GM12878 (cell line): ENCODE results near the gene PUSL1. TPM values are rescaled to one million over a fixed set of nuclear protein-coding genes. Genes with fewer than 3 reads are reported as not detected.

Experiments
- ATAC-seq: fragments of 200-7000 bp; cut with Tn5 transposase; 3 replicates; pipeline ENCODE4 v1.9.1; 2020; ENCODE audit warnings: mild to moderate bottlenecking, moderate library complexity
- BruUV-seq: library from RNA; stranded (reverse); fragments of 400-500 nt; replicated peaks from 2 replicates; lab custom pipeline; 2021; lab: Mats Ljungman, UMichigan
- CTCF ChIA-PET: fragments of 300-600 bp; sonication (Branson Sonifier 250); formaldehyde crosslinking; extraction: SDS; loops from one replicate; lab custom pipeline; 2021; ENCODE audit warnings: inconsistent platforms; lab: Yijun Ruan, JAX
- POLR2A ChIA-PET: fragments of 350-600 bp; formaldehyde crosslinking; extraction: SDS; loops from one replicate; lab custom pipeline; 2021; ENCODE audit warnings: inconsistent platforms; lab: Charles Lee
- RAD21 ChIA-PET: fragments of 300-600 bp; sonication (Branson Sonifier 250); formaldehyde crosslinking; loops from one replicate; lab custom pipeline; 2023; ENCODE audit warnings: antibody characterized with exemption; ENCODE audit not compliant: unreplicated experiment; lab: Charles Lee
- SMC1A ChIA-PET: fragments of 300-600 bp; sonication (Branson Sonifier 250); formaldehyde crosslinking; loops from one replicate; lab custom pipeline; 2023; ENCODE audit not compliant: unreplicated experiment, uncharacterized antibody; lab: Charles Lee
- DNase-seq: peaks from one replicate; pipeline ENCODE4 v3.0.0-alpha.2; 2011; ENCODE audit warnings: low read depth, low spot score
- FAIRE-seq: peaks from 3 replicates; lab custom pipeline; 2011; peaks lifted over from hg19 to GRCh38; lab: Jason Lieb, UNC
- H2AFZ ChIP-seq: 2 replicates; pipeline ENCODE4 v1.6.0; 2011; ENCODE audit warnings: low read depth, low read length, control low read depth; ENCODE audit not compliant: control insufficient read depth
- H3K27ac ChIP-seq: 2 replicates; pipeline ENCODE4 v1.5.1; 2011; ENCODE audit warnings: control low read depth; ENCODE audit not compliant: control insufficient read depth, insufficient read depth
- H3K27me3 ChIP-seq, 2 experiments: replicated peaks in 1 of 2; 2 replicates each; pipeline versions ENCODE4 v1.6.0 to v1.6.1; 2011; ENCODE audit warnings: low read length in 1 of 2; ENCODE audit not compliant: control insufficient read depth in 2 of 2, insufficient read depth in 2 of 2
- H3K36me3 ChIP-seq, 2 experiments: 2 replicates each; pipeline ENCODE4 v1.5.1; 2011; ENCODE audit warnings: low read length in 1 of 2; ENCODE audit not compliant: control insufficient read depth in 2 of 2, insufficient read depth in 2 of 2
- H3K4me1 ChIP-seq: 2 replicates; pipeline ENCODE4 v1.6.1; 2011; ENCODE audit warnings: mild to moderate bottlenecking, low read length, moderate library complexity, mixed read lengths; ENCODE audit not compliant: control insufficient read depth, insufficient read depth
- H3K4me2 ChIP-seq: 2 replicates; pipeline ENCODE4 v1.6.0; 2011; ENCODE audit warnings: control low read depth; ENCODE audit not compliant: control insufficient read depth, insufficient read depth
- H3K4me3 ChIP-seq: fragments of 200-600 bp; sonication (generic); 2 replicates; pipeline ENCODE4 v1.5.1; 2016
- H3K79me2 ChIP-seq: 2 replicates; pipeline ENCODE4 v1.6.0; 2011; ENCODE audit warnings: low read length; ENCODE audit not compliant: control insufficient read depth, insufficient read depth
- H3K9ac ChIP-seq: 2 replicates; pipeline ENCODE4 v1.8.0; 2011; ENCODE audit warnings: low read length, control low read depth, mixed read lengths; ENCODE audit not compliant: control insufficient read depth, insufficient read depth
- H3K9me3 ChIP-seq: replicated peaks from 3 replicates; pipeline ENCODE4 v1.5.1; 2011; ENCODE audit warnings: mild to moderate bottlenecking, low read length; ENCODE audit not compliant: control insufficient read depth, insufficient read depth
- H4K20me1 ChIP-seq: 2 replicates; pipeline ENCODE4 v1.6.0; 2011; ENCODE audit not compliant: control insufficient read depth, insufficient read depth
- BACH1 ChIP-seq: fragments of 450-650 bp; IDR thresholded peaks from 2 replicates; pipeline ENCODE4 v1.6.1; 2017; ENCODE audit warnings: mild to moderate bottlenecking, borderline replicate concordance
- CBX3 ChIP-seq: fragments of 200-600 bp; sonication (generic); IDR thresholded peaks from 2 replicates; pipeline ENCODE4 v1.6.1; 2016; ENCODE audit warnings: low read depth, borderline replicate concordance
- CHD1 ChIP-seq: IDR thresholded peaks from 2 replicates; pipeline ENCODE4 v1.6.1; 2012; ENCODE audit warnings: low read depth, low read length, improper control_type of control experiment
- CREM ChIP-seq: IDR thresholded peaks from 2 replicates; pipeline ENCODE4 v1.6.1; 2014; ENCODE audit warnings: antibody characterized with exemption, low read depth
- FOXM1 ChIP-seq: IDR thresholded peaks from 2 replicates; pipeline ENCODE4 v1.6.1; 2012; ENCODE audit warnings: low read depth, mild to moderate bottlenecking, inconsistent platforms, low read length, moderate library complexity
- LARP7 ChIP-seq: fragments of 450-650 bp; IDR thresholded peaks from 2 replicates; pipeline ENCODE4 v1.6.1; 2017; ENCODE audit warnings: mild to moderate bottlenecking
- MEF2B ChIP-seq: fragments of 450-650 bp; IDR thresholded peaks from 2 replicates; pipeline ENCODE4 v1.6.1; 2018; ENCODE audit warnings: mild to moderate bottlenecking, moderate library complexity; ENCODE audit not compliant: partially characterized antibody, poor library complexity, severe bottlenecking
- NFIC ChIP-seq: IDR thresholded peaks from 2 replicates; pipeline ENCODE4 v1.6.1; 2012; ENCODE audit warnings: low read depth, mild to moderate bottlenecking, inconsistent platforms, low read length, moderate library complexity
- POU2F2 ChIP-seq: IDR thresholded peaks from 3 replicates; pipeline ENCODE4 v1.6.1; 2011; ENCODE audit warnings: low read depth, mild to moderate bottlenecking, low read length, borderline replicate concordance
- RB1 ChIP-seq: fragments of 450-650 bp; formaldehyde crosslinking; IDR thresholded peaks from 2 replicates; pipeline ENCODE4 v1.6.1; 2017; ENCODE audit warnings: mild to moderate bottlenecking, borderline replicate concordance
- SMAD1 ChIP-seq: fragments of 450-650 bp; IDR thresholded peaks from 2 replicates; pipeline ENCODE4 v1.6.1; 2018; ENCODE audit warnings: mild to moderate bottlenecking, low read depth; ENCODE audit not compliant: partially characterized antibody
- SMARCA5 ChIP-seq: fragments of 450-650 bp; IDR thresholded peaks from 2 replicates; pipeline ENCODE4 v1.6.1; 2017; ENCODE audit warnings: mild to moderate bottlenecking
- SMC3 ChIP-seq: IDR thresholded peaks from 2 replicates; pipeline ENCODE4 v1.6.1; 2011; ENCODE audit warnings: low read length, improper control_type of control experiment, borderline replicate concordance
- TAF1 ChIP-seq: IDR thresholded peaks from 2 replicates; pipeline ENCODE4 v1.6.1; 2011; ENCODE audit warnings: mild to moderate bottlenecking, low read depth, low read length, borderline replicate concordance
- ZNF217 ChIP-seq: fragments of 450-650 bp; IDR thresholded peaks from 2 replicates; pipeline ENCODE4 v1.6.1; 2017; ENCODE audit warnings: antibody characterized with exemption, mild to moderate bottlenecking
- WGBS: methylation state at CpG from one replicate; pipeline ENCODE4 v1.1.6; 2016; ENCODE audit warnings: low lambda C conversion rate; ENCODE audit not compliant: insufficient replicate concordance, insufficient coverage; ENCODE audit errors: missing lambda C conversion rate; 5-methylcytosine and 5-hydroxymethylcytosine counted together
- in situ Hi-C: fragments of 300-500 bp; cut with MboI; formaldehyde crosslinking; loops from 9 replicates; pipeline ENCODE4 v1.14.3; 2018; ENCODE audit warnings: mixed read lengths
- intact Hi-C: fragments of 100-400 bp; cut with micrococcal nuclease; formaldehyde crosslinking; loops from one replicate; pipeline ENCODE4 v1.14.2; 2022; ENCODE audit not compliant: unreplicated experiment
- polyA plus RNA-seq, 11 experiments: library from polyadenylated mRNA; depleted of rRNA in 4 of 11; unstranded in 6 of 11; stranded (reverse) in 5 of 11; fragments of >200 nt; fragmentation: Nextera tagmentation in 4 of 11; fragmentation: Illumina TruSeq in 1 of 11; extraction: Ambion mirVana in 4 of 11; extraction: Trizol in 1 of 11; gene quantifications; 1 replicate in 1 of 11; 2 replicates in 10 of 11; pipeline versions ENCODE4 v1.2.1 to v1.2.3, GENCODE V29; 2011 to 2016; ENCODE audit warnings: inconsistent platforms in 2 of 11, missing spikeins in 2 of 11, low read depth in 1 of 11
- total RNA-seq, 4 experiments: library from RNA; depleted of rRNA in 3 of 4; stranded (reverse); fragments of >200 nt in 3 of 4; fragmentation: Illumina TruSeq in 1 of 4; extraction: Trizol in 1 of 4; gene quantifications; 2 replicates each; pipeline versions ENCODE4 v1.2.1 to v1.2.3, GENCODE V29; 2013 to 2021
- TF ChIP-seq, protein P1 (sequence below): IDR thresholded peaks from 2 replicates; pipeline ENCODE4 v1.6.1; 2012; ENCODE audit warnings: low read depth, low read length, improper control_type of control experiment
- TF ChIP-seq, protein P2 (sequence below), 3 experiments: IDR thresholded peaks in 2 of 3; conservative IDR thresholded peaks in 1 of 3; 2 replicates each; pipeline ENCODE4 v1.5.1; 2011; ENCODE audit warnings: low read depth in 3 of 3, low read length in 3 of 3, mild to moderate bottlenecking in 3 of 3, control low read depth in 2 of 3, moderate library complexity in 2 of 3, inconsistent platforms in 1 of 3, mixed read lengths in 1 of 3; ENCODE audit not compliant: control insufficient read depth in 2 of 3, insufficient read depth in 1 of 3; ENCODE audit errors: extremely low read depth in 1 of 3

Gene PUSL1
- total and polyA plus RNA-seq, 10 of the 15 experiments (the other 5 are each of a cell fraction or from before 2014, with no cell fraction given) = 0.16 to 28.4 (median 15.1) TPM

DNA sequence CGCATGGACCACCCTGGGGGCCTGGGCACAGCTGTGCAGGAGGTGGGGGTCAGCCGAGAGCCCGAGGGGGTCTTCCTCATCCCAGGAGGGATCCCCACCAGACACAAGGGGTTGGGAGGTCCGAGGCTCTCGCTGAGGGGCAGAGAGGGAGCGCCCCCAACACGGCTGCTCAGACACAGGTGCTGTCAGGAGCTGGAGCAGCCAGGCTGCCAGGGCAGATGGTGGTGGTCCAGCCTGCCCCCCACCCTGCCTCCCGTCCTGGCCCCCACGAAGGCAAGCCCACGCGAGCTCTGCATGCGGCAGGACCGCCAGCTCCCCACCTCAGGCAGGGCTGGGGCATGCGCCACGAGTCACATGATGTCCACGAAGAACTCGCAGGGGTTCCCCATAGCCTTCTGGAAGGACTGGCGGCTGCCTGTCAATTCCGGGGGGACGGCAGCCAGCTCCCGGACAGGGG lies 27.4 kb downstream of the PUSL1 start:
- 93% methylated on average over 13 of the region's 21 CpGs for WGBS
- H3K4me1 ChIP-seq = no peaks in the 10 kb centered on the region
- ChIA-PET SMC1A (no interaction called here), CTCF (no interaction called here), RAD21 (no interaction called here), POLR2A (no interaction called here)
- intact Hi-C loops (no loop called here), in situ Hi-C loops (no loop called here)
- H3K4me3 ChIP-seq = no peak overlapping the region
- peaks cover 0 to 3% of the 10 kb centered on the region in 2 experiments; a peak in 3 of 4 replicates for H3K36me3 ChIP-seq
- H4K20me1 ChIP-seq = no peaks in the 10 kb centered on the region
- DNase-seq (no peak), ATAC-seq (no peak), FAIRE-seq (no peak)
- H3K4me2 ChIP-seq = no peak overlapping the region
- TF ChIP-seq TAF1 = no peak
- TF ChIP-seq CBX3 = no peak
- no TSS peak for BruUV-seq
- H3K79me2 ChIP-seq = no peaks in the 10 kb centered on the region
- no peak overlapping the region for H3K27ac ChIP-seq
- no peak overlapping the region for H2AFZ ChIP-seq
- no peak overlapping the region for H3K9ac ChIP-seq
- H3K9me3 ChIP-seq = no peaks in the 10 kb centered on the region
- H3K27me3 ChIP-seq = no peaks in the 10 kb centered on the region

DNA sequence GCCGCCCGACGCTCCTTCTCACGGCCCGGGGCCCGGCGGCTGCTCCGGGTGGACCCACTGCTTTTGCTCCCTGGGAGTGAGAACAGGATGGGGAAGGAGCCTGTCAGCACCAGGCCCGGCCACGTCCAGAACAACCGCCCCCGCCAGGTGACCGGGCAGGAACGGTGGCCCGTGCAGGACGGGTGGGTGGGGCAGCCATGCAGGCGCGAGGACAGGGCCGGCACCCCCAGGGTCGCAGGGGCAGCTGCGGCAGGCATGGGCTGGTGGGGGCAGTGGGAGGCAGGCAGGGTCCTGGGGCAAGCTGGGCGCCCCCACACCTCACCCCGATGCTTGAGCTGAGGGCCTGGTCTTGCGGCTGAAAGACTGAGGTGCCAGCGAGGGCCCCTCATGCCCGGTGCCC lies 28.0 kb downstream of the PUSL1 start:
- POLR2A ChIA-PET = no interaction called here
- Histone ChIP-seq H3K27me3 (no peaks in the 10 kb centered on the region), H3K4me1 (no peaks in the 10 kb centered on the region), H2AFZ (no peak overlapping the region), H3K9ac (no peak overlapping the region), H3K9me3 (no peaks in the 10 kb centered on the region), H3K27ac (no peak overlapping the region), H3K4me3 (no peak overlapping the region), H3K36me3 (peaks cover 0 to 5% of the 10 kb centered on the region in 2 experiments), H3K79me2 (no peaks in the 10 kb centered on the region), H3K4me2 (no peak overlapping the region), H4K20me1 (no peaks in the 10 kb centered on the region)
- in situ Hi-C loops = no loop called here
- SMC1A ChIA-PET = no interaction called here
- CTCF ChIA-PET = no interaction called here
- 93% methylated on average over 26 of the region's 26 CpGs for WGBS
- no TSS peak for BruUV-seq
- RAD21 ChIA-PET = no interaction called here
- intact Hi-C loops = no loop called here
- no peak for FAIRE-seq
- DNase-seq = no peak
- no peak for ATAC-seq
- TF ChIP-seq, protein P1, sequence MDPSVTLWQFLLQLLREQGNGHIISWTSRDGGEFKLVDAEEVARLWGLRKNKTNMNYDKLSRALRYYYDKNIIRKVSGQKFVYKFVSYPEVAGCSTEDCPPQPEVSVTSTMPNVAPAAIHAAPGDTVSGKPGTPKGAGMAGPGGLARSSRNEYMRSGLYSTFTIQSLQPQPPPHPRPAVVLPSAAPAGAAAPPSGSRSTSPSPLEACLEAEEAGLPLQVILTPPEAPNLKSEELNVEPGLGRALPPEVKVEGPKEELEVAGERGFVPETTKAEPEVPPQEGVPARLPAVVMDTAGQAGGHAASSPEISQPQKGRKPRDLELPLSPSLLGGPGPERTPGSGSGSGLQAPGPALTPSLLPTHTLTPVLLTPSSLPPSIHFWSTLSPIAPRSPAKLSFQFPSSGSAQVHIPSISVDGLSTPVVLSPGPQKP = no peak
- TF ChIP-seq CREM = no peak
- TF ChIP-seq SMARCA5 = no peak
- no peak for TF ChIP-seq CHD1
- no peak for TF ChIP-seq SMC3
- no peak for TF ChIP-seq POU2F2
- no peak for TF ChIP-seq RB1
- TF ChIP-seq TAF1 = no peak
- TF ChIP-seq MEF2B = no peak
- no peak for TF ChIP-seq NFIC
- TF ChIP-seq SMAD1 = no peak
- TF ChIP-seq LARP7 = no peak
- TF ChIP-seq BACH1 = no peak
- TF ChIP-seq ZNF217 = no peak
- TF ChIP-seq, protein P2, sequence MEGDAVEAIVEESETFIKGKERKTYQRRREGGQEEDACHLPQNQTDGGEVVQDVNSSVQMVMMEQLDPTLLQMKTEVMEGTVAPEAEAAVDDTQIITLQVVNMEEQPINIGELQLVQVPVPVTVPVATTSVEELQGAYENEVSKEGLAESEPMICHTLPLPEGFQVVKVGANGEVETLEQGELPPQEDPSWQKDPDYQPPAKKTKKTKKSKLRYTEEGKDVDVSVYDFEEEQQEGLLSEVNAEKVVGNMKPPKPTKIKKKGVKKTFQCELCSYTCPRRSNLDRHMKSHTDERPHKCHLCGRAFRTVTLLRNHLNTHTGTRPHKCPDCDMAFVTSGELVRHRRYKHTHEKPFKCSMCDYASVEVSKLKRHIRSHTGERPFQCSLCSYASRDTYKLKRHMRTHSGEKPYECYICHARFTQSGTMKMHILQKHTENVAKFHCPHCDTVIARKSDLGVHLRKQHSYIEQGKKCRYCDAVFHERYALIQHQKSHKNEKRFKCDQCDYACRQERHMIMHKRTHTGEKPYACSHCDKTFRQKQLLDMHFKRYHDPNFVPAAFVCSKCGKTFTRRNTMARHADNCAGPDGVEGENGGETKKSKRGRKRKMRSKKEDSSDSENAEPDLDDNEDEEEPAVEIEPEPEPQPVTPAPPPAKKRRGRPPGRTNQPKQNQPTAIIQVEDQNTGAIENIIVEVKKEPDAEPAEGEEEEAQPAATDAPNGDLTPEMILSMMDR (IDR thresholded peaks at IDR 0.05 in 2 of 3, conservative IDR thresholded peaks at IDR 0.05 in 1 of 3; ENCODE audit: control insufficient read depth in 2 of 3, extremely low read depth in 1 of 3, insufficient read depth in 1 of 3, low read depth in 3 of 3, low read length in 3 of 3) = no peak
- no peak for TF ChIP-seq FOXM1
